ENCODE data around the gene SSH2.
"Not testable (repeated sequence)": the region's sequence is repeated elsewhere in the genome, so short reads cannot be mapped to it uniquely, and the experiment has no call there.

SSH2 gene

GRCh38 chr17:29929533-29930408 lies at the start of gene SSH2:
Gene SSH2 (minus strand): TSS chr17:29930228. CDS start chr17:29930000, 228 bp downstream.
- peak; percentile 89 to 90 for DNase-seq

- DNase-seq = no peak
Measured at GRCh38 chr17:29977836-29978235, 47.8 kb upstream of the SSH2 start.

- DNase-seq = no peak
Measured at GRCh38 chr17:29973005-29973404, 43.0 kb upstream of the SSH2 start.

GRCh38 chr17:29972277-29972676 lies 42.2 kb upstream of the SSH2 start:
- no peak for DNase-seq

DNA sequence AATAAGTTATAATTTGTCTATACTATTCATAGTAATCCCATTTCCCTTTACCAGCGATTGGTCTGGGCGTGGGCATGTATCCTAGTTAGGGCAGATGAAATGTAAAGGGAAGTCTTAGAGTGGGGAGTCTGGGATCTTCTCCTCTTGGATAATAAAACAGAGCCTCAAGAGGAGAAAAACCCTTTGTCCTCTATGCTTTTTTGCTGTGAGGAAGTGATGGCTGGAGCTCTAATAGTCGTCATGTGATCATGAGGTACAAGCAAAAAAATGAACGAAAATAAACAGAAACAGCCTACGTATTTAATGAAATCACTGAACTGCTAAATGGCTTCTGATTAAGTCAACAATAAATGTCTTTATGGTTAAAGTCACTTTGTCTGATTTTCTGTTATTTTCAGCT lies 38.2 kb upstream of the SSH2 start:
- DNase-seq = no peak

DNA sequence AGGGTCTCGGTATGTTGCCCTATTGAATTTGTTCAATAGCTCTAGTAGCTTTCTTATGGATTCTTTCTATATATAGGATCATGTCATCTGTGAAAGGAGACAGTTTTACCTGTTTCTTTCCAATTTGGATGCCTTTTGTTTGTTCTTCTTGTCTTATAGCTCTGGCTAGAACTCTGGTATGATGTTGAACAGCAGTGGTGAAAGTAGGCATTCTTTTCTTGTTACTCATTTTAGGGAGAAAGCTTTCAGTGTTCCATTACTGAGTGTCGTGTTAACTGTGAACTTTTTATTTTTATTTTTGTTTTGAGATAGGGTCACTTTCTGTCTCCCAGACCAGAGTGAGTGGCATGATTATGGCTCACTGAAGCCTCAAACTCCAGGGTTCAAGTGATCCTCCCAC lies 32.6 kb upstream of the SSH2 start:
- DNase-seq = no peak

DNA sequence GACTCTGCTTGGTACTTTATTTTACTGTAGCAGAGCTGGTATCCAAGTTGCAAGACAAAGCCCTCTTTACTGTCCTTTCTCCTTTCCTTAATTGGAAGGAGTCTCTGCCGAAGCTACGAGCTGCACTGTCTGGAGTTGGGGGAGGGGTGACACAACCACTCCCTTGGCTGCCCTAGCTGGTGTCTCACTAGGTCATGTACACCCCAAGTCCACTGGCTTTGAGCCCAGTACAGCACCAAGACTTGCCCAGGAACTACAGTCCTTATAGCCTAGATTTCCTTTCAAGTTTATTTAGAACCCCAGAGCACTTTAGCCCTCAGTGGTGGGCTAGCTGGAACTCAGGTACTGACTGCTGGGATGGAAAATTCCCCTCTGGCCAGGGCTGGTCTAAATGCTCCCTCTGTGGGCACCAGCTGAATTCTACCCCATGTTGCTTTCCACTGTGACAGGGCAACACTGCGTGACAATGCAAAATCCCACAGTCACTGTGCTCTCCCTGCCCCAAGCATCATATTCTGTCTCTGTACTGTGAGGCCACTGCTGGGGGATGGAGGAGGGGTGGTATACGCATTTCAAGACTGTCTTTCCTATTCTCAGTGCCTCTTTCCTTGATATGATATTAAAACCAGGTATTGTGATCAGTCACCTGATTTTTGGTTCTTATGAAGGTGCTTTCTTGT lies 29.8 kb upstream of the SSH2 start:
- no peak for DNase-seq

DNA sequence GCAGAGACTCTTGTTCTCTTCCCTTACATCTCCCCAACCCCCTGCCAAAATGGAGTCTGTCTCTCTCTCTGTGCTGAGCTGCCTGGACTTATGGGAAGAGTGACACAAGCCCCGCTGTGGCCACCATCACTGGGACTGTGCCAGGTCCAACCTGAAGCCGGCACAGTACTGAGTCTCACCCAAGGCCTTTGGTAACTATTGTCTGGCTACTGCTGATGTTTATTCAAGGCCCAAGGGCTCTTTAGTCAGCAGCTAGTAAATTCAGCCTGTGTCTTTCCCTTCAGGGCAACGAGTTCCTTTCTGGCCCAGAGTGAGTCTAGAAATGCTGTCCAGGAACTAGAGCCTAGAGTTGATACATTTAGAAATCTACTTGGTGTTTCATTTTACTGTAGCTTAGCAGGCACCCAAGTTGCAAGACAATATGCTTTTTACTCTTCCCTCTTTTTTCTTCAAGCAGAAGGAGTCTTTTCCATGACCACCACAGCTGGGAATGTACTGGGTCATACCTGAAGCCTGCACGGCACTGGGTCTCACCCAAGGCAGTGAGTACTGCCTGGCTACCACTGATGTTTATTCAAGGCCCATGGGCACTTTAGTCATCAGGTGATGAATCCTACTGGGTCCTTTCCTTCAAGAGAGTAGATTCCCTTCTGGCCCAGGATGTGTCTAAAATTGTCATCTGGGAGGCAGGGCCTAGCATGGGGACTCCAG lies 29.1 kb upstream of the SSH2 start:
- no peak for DNase-seq

- DNase-seq = not testable (repeated sequence)
Measured at GRCh38 chr17:29957488-29957887, 27.5 kb upstream of the SSH2 start.

- peak in 1 of 2 donors; percentile 3 for DNase-seq
Measured at GRCh38 chr17:29956225-29956624, 26.2 kb upstream of the SSH2 start.

DNA sequence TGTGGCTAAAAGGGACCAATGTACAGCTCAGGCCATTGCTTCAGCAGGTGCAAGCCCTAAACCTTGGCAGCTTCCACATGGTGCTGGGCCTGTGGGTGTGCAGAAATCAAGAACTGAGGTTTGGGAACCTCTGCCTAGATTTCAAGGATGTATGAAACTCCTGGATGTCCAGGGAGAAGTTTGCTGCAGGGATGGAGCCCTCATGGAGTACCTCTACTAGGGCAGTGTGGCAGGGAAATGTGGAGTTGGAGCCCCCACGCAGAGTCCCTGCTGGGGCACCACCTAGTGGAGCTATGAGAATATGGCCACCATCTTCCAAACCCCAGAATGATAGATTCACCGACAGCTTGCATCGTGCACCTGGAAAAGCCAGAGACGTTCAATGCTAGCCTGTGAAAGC lies 24.4 kb upstream of the SSH2 start:
- no peak for DNase-seq

DNA sequence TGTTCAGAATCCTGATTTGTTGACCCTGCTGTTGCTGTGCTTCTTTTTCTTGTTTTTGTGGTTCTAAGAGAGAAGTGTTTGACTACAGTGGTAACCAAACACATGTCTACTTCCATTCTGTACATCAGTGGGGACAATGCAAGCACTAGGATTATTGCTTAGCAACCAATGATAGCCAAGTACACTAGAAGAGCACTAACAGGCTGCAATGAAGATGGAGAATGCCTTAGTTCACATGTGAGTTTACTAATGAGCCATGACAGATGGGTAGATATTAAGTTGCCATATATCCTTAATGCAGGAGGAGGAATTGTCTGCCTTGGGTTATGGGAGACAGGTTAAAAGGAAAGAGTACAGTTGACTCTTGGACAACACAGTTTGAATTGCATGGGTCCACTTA lies 19.7 kb upstream of the SSH2 start:
- DNase-seq = no peak

- DNase-seq = no peak
Measured at GRCh38 chr17:29948448-29949215, 18.6 kb upstream of the SSH2 start.

DNA sequence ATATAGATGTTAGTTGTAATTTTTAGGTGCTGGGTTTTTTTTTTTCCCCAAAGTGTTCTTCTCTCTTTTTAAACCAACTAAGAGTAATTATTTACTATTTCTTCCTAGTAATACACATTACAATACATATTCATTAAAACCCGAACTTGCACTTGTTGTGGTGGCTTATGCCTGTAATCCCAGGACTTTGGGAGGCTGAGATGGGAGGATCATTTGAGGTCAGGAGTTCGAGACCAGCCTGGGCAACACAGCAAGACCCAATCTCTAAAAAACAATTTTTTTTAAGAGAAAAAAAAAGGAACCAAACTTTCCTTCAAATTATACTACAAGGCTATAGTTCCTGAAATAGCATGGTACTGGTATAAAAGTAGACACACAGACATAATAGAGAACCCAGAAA lies 15.3 kb upstream of the SSH2 start:
- no peak for DNase-seq

DNA sequence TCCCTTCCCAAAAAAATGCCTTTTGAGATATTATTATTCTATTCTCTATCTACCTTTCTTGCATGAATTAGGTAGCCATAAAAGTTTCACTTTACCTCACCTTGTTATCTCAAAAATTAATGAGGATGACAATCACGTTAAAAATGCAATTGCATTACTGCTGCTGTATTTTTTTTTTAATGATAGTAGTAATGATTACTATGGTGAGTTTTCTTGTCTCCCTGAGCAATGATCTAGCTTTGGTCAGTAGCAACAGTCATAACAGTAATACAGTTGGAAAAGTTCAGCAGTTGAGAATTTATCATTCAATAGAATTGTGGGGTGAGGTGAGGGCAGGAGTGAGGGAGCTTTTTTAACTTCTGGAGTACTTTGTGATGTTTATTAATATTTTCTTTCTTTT lies 11.3 kb upstream of the SSH2 start, which contains the start of gene EFCAB5:
EFCAB5 (plus strand) TSS at position 301 of the 400 bp plus-strand sequence. CDS start 163 bp downstream, outside the sequence.
- no peak for DNase-seq

GRCh38 chr17:29936724-29937123 lies 6.7 kb upstream of the SSH2 start:
- no peak for DNase-seq

- DNase-seq = not testable (repeated sequence)
Measured at GRCh38 chr17:29935909-29936308, 5.9 kb upstream of the SSH2 start.

- DNase-seq = no peak
Measured at GRCh38 chr17:29933379-29933778, 3.4 kb upstream of the SSH2 start.

- peak; percentile 83 to 87 for DNase-seq
Measured at GRCh38 chr17:29931231-29931932, 1.4 kb upstream of the SSH2 start.

GRCh38 chr17:29930409-29931010 lies 482 bp upstream of the SSH2 start:
- no peak for DNase-seq

GRCh38 chr17:29929006-29929532 lies 959 bp downstream of the SSH2 start:
- DNase-seq = peak in 1 of 2 donors; percentile 12

All from CD4-positive, alpha-beta T cell treated with Interferon alpha-2 for 1 hour (primary cell).